MCF 10A (cell line): Measurements from ENCODE around the gene ST3GAL3. TPM values are rescaled to one million over a fixed set of nuclear protein-coding genes. Genes with fewer than 3 reads are reported as not detected.
A peak's percentile ranks its signal among the peaks of the same experiment; 100 is the strongest.

ENCODE experiments used
- BruUV-seq: library from RNA; stranded (reverse); fragments of 400-500 nt; replicated peaks from 2 replicates; lab custom pipeline; 2021; lab: Mats Ljungman, UMichigan
- CTCF ChIA-PET: fragments of 300-600 bp; sonication (Branson Sonifier 250); formaldehyde crosslinking; extraction: SDS; loops from one replicate; lab custom pipeline; 2021; ENCODE audit warnings: antibody characterized with exemption, inconsistent platforms; lab: Yijun Ruan, JAX
- POLR2A ChIA-PET: fragments of 300-600, 350-650 bp; sonication (Branson Sonifier 250); formaldehyde crosslinking; extraction: SDS; loops from one replicate; lab custom pipeline; 2020; ENCODE audit warnings: antibody characterized with exemption, inconsistent platforms; lab: Yijun Ruan, JAX
- DNase-seq: peaks from one replicate; pipeline ENCODE4 v3.0.0-alpha.2; 2018; ENCODE audit not compliant: unreplicated experiment
- H3K27ac Mint-ChIP-seq: one replicate; pipeline ENCODE4 v1.8.0; 2022; ENCODE audit warnings: mild to moderate bottlenecking, low read depth, mixed read lengths; ENCODE audit not compliant: unreplicated experiment
- H3K27me3 Mint-ChIP-seq: one replicate; pipeline ENCODE4 v1.8.0; 2022; ENCODE audit warnings: mixed read lengths; ENCODE audit not compliant: insufficient read depth, unreplicated experiment
- H3K36me3 Mint-ChIP-seq: one replicate; pipeline ENCODE4 v1.8.0; 2022; ENCODE audit warnings: mild to moderate bottlenecking, moderate library complexity, mixed read lengths; ENCODE audit not compliant: insufficient read depth, unreplicated experiment
- H3K4me1 Mint-ChIP-seq: one replicate; pipeline ENCODE4 v1.8.0; 2022; ENCODE audit warnings: mixed read lengths; ENCODE audit not compliant: insufficient read depth, unreplicated experiment
- H3K4me3 Mint-ChIP-seq: one replicate; pipeline ENCODE4 v1.8.0; 2022; ENCODE audit warnings: mild to moderate bottlenecking, moderate library complexity, mixed read lengths; ENCODE audit not compliant: unreplicated experiment
- H3K9me3 Mint-ChIP-seq: one replicate; pipeline ENCODE4 v1.8.0; 2022; ENCODE audit warnings: mixed read lengths; ENCODE audit not compliant: unreplicated experiment
- CTCF ChIP-seq: fragments of 200-600 bp; IDR thresholded peaks from one replicate; pipeline ENCODE4 v1.8.0; 2022; ENCODE audit warnings: antibody characterized with exemption, mild to moderate bottlenecking; ENCODE audit not compliant: unreplicated experiment
- intact Hi-C: fragments of 100-400 bp; cut with micrococcal nuclease; formaldehyde crosslinking; loops from 2 replicates; pipeline ENCODE4 v1.14.1; 2022
- total RNA-seq: library from RNA; stranded (reverse); gene quantifications from 2 replicates; pipeline ENCODE4 v1.2.3, GENCODE V29; 2022

The ST3GAL3 gene
- total RNA-seq, 1 experiment from 2014 or later = 24.2 TPM

- BruUV-seq = no TSS peak
Observed at GRCh38 chr1:43864111-43865045, 157.0 kb downstream of the ST3GAL3 start.

GRCh38 chr1:43866201-43866600 lies 158.9 kb downstream of the ST3GAL3 start:
- TF ChIP-seq CTCF = no peak
- no peaks in the 10 kb centered on the region for H3K36me3 Mint-ChIP-seq
- no peak overlapping the region for H3K4me3 Mint-ChIP-seq
- H3K9me3 Mint-ChIP-seq = no peaks in the 10 kb centered on the region
- intact Hi-C loops = no loop called here
- ChIA-PET CTCF (interaction anchor here (1.1 kb wide), 1 partner anchor 102 kb away, joined by 4 read pairs; no protein-coding TSS in a partner anchor), POLR2A (no interaction called here)
- no peak for DNase-seq
- no peaks in the 10 kb centered on the region for H3K27me3 Mint-ChIP-seq
- no peak overlapping the region for H3K27ac Mint-ChIP-seq
- BruUV-seq = no TSS peak
- H3K4me1 Mint-ChIP-seq = peaks cover 22% of the 10 kb centered on the region

More at GRCh38 chr1:43864111-43865045, 157.0 kb downstream of the ST3GAL3 start:
- DNase-seq = no peak
- ChIA-PET CTCF (interaction anchor here (1.9 kb wide), 1 partner anchor 70 kb away, joined by 9 read pairs; no protein-coding TSS in a partner anchor), POLR2A (interaction anchor here (0.7 kb wide), 1 partner anchor 1534 kb away, joined by 3 read pairs; no protein-coding TSS in a partner anchor)
- Mint-ChIP-seq H3K4me3 (no peak overlapping the region), H3K27ac (no peak overlapping the region), H3K27me3 (no peaks in the 10 kb centered on the region), H3K9me3 (no peaks in the 10 kb centered on the region), H3K4me1 (peaks cover 25% of the 10 kb centered on the region), H3K36me3 (no peaks in the 10 kb centered on the region)
- TF ChIP-seq CTCF = no peak
- intact Hi-C loops = no loop called here

- Mint-ChIP-seq H3K27me3 (no peaks in the 10 kb centered on the region), H3K27ac (peak overlapping the region; percentile 65), H3K36me3 (no peaks in the 10 kb centered on the region), H3K4me3 (no peak overlapping the region), H3K9me3 (no peaks in the 10 kb centered on the region), H3K4me1 (peaks cover 21% of the 10 kb centered on the region)
- no peak for TF ChIP-seq CTCF
- ChIA-PET CTCF (interaction anchor here (0.6 to 1.7 kb wide), 4 partner anchors 62 to 103 kb away, joined by 3 to 5 read pairs (median 4); no protein-coding TSS in a partner anchor), POLR2A (interaction anchor here (0.6 to 1.4 kb wide), 6 partner anchors 10 to 151 kb away, joined by 3 to 5 read pairs (median 3); no protein-coding TSS in a partner anchor)
- intact Hi-C loops = no loop called here
- BruUV-seq = no TSS peak
- peak; percentile 79 for DNase-seq
Observed at GRCh38 chr1:43867976-43868740, 160.8 kb downstream of the ST3GAL3 start.
